OCI-LY7 (cell line): ENCODE data around the gene PHTF1.

ENCODE experiments used
- CTCF ChIP-seq: fragments of 200-600 bp; sonication (generic); conservative IDR thresholded peaks from 2 replicates; pipeline ENCODE4 v1.5.1; 2014; ENCODE audit warnings: mild to moderate bottlenecking, antibody characterized with exemption, low read length, moderate library complexity, mixed read lengths
- EZH2phosphoT487 ChIP-seq: fragments of 200-600 bp; sonication (generic); IDR thresholded peaks from 2 replicates; pipeline ENCODE4 v1.6.1; 2018; ENCODE audit warnings: low read depth, borderline replicate concordance, mild to moderate bottlenecking, mixed run types, antibody characterized with exemption, low read length, moderate library complexity, mixed read lengths

- no peak for TF ChIP-seq EZH2phosphoT487
- TF ChIP-seq CTCF = no peak
Measured at GRCh38 chr1:113675302-113675701, 84.0 kb downstream of the PHTF1 start.
